Measurements from ENCODE around the gene KANSL1.
A peak's percentile ranks its signal among the peaks of the same experiment; 100 is the strongest.

The KANSL1 gene

DNA sequence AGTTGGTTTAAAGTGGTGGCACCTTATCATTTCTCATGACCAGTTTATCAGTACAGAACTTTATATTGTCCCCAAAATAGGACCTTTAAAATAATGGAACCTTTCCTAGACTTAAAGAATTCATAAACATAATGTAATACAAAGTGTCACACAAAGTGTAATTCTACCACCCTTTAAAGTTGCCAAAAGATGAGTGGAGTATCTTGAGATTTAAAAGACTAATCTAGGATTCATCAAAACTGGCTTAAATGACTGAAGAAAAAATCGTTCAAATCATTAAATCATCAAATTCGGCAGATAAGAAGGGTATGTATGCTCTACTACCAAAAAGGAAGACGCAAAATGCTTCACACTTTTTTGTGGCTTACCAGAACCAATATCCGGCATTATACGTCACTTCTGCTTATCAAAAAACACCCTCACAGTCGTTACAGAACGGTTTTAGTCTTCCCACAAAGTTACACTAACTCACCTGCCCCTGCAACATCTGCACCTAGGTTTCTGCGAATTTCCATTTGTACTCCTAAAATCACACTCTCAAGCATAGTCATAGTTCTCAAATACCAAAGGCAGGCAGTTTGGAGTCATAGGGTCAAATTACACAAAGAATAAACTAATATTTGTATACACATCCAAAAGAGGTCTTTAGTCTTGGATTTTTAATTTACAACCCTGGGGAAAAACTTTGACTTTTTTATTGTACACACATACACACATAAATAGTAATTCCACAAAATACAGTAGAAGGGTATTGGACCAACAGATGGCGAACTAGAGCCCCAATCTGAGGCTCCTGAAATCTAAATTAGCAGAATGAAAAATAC lies 1.4 kb upstream of the KANSL1 start:
- no peak for TF ChIP-seq EZH2phosphoT487 (conservative IDR thresholded peaks at IDR 0.05; ENCODE audit: low read length)
- TF ChIP-seq, protein P1, sequence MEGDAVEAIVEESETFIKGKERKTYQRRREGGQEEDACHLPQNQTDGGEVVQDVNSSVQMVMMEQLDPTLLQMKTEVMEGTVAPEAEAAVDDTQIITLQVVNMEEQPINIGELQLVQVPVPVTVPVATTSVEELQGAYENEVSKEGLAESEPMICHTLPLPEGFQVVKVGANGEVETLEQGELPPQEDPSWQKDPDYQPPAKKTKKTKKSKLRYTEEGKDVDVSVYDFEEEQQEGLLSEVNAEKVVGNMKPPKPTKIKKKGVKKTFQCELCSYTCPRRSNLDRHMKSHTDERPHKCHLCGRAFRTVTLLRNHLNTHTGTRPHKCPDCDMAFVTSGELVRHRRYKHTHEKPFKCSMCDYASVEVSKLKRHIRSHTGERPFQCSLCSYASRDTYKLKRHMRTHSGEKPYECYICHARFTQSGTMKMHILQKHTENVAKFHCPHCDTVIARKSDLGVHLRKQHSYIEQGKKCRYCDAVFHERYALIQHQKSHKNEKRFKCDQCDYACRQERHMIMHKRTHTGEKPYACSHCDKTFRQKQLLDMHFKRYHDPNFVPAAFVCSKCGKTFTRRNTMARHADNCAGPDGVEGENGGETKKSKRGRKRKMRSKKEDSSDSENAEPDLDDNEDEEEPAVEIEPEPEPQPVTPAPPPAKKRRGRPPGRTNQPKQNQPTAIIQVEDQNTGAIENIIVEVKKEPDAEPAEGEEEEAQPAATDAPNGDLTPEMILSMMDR (IDR thresholded peaks at IDR 0.05; ENCODE audit: insufficient read depth, low read length, poor library complexity, severe bottlenecking), result peak; percentile 94
- H3K9me2 ChIP-seq (replicated peaks; ENCODE audit: insufficient read depth, low read length), result no peaks in the 10 kb centered on the region
- no peaks in the 10 kb centered on the region for H3K27me3 ChIP-seq (ENCODE audit: low read length)
- H2AFZ ChIP-seq (ENCODE audit: low read depth, low read length, severe bottlenecking), result peak overlapping the region; percentile 15
- H3K27ac ChIP-seq (ENCODE audit: low read depth, low read length), result peak overlapping the region; percentile 89
- no peaks in the 10 kb centered on the region for H3K9me3 ChIP-seq (ENCODE audit: insufficient read depth, low read length)
- peak overlapping the region; percentile 69 for H3K4me2 ChIP-seq (ENCODE audit: low read depth, low read length, poor library complexity, severe bottlenecking)
- peak overlapping the region; percentile 94 for H3K9ac ChIP-seq (ENCODE audit: low read length)
- H3K4me3 ChIP-seq (ENCODE audit: insufficient read depth, low read length, poor library complexity, severe bottlenecking), result peak overlapping the region; percentile 84
- peaks cover 66% of the 10 kb centered on the region for H3K79me2 ChIP-seq (ENCODE audit: insufficient read depth, low read length)
- no peaks in the 10 kb centered on the region for H3K36me3 ChIP-seq (ENCODE audit: low read length)
- H3F3A ChIP-seq (ENCODE audit: insufficient read depth), result peaks cover 32% of the 10 kb centered on the region
- peaks cover 17% of the 10 kb centered on the region for H4K20me1 ChIP-seq (ENCODE audit: low read depth, low read length)

DNA sequence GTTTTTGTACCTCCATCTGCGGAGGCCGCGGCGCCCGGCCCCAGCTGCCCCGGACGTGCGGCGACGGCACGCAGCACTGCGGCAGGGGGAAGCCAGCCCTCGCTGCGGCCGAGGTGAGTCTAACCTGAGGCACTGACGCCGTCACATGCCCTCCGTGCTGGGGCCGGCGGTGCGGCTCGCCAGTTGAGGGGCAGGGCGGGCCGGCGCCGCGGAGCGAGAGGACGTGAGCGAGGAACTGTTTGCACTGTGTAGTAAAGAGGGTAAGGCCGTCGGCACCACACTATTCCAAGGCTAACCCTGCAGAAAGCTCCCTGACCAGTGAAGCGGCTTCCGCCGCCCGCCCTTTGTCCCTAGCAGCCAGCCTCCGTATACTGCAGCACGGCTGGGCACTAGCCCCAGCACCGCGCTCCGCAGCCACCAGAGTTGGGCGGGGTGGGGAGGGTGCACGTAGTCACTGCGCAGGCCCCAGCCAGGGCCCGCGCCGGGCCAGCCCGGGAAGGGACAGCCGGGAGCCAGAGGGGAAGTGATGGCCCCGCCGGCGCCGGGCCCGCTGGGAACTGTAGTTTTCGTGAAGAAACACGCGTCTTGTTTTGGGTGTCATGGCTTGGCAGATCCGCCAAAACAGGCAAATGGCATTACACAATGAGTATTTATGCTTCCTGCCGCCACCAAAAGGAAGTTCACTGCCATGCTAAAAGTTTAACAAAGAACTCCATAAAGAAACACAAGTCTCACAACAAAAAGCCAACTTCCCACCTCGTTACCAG lies 580 bp upstream of the KANSL1 start:
- H3K4me2 ChIP-seq (ENCODE audit: low read depth, low read length, poor library complexity, severe bottlenecking), result peak overlapping the region; percentile 69
- H3K36me3 ChIP-seq (ENCODE audit: low read length), result no peaks in the 10 kb centered on the region
- H3K79me2 ChIP-seq (ENCODE audit: insufficient read depth, low read length), result peaks cover 67% of the 10 kb centered on the region
- no peaks in the 10 kb centered on the region for H3K9me3 ChIP-seq (ENCODE audit: insufficient read depth, low read length)
- H3K27me3 ChIP-seq (ENCODE audit: low read length), result no peaks in the 10 kb centered on the region
- TF ChIP-seq EZH2phosphoT487 (conservative IDR thresholded peaks at IDR 0.05; ENCODE audit: low read length), result no peak
- TF ChIP-seq, protein P1 (IDR thresholded peaks at IDR 0.05; ENCODE audit: insufficient read depth, low read length, poor library complexity, severe bottlenecking), result no peak
- no peaks in the 10 kb centered on the region for H3K9me2 ChIP-seq (replicated peaks; ENCODE audit: insufficient read depth, low read length)
- peak overlapping the region; percentile 15 for H2AFZ ChIP-seq (ENCODE audit: low read depth, low read length, severe bottlenecking)
- H3K4me3 ChIP-seq (ENCODE audit: insufficient read depth, low read length, poor library complexity, severe bottlenecking), result peak overlapping the region; percentile 84
- peak overlapping the region; percentile 89 for H3K27ac ChIP-seq (ENCODE audit: low read depth, low read length)
- H3K9ac ChIP-seq (ENCODE audit: low read length), result peak overlapping the region; percentile 94
- peaks cover 17% of the 10 kb centered on the region for H4K20me1 ChIP-seq (ENCODE audit: low read depth, low read length)
- H3F3A ChIP-seq (ENCODE audit: insufficient read depth), result peaks cover 32% of the 10 kb centered on the region

DNA sequence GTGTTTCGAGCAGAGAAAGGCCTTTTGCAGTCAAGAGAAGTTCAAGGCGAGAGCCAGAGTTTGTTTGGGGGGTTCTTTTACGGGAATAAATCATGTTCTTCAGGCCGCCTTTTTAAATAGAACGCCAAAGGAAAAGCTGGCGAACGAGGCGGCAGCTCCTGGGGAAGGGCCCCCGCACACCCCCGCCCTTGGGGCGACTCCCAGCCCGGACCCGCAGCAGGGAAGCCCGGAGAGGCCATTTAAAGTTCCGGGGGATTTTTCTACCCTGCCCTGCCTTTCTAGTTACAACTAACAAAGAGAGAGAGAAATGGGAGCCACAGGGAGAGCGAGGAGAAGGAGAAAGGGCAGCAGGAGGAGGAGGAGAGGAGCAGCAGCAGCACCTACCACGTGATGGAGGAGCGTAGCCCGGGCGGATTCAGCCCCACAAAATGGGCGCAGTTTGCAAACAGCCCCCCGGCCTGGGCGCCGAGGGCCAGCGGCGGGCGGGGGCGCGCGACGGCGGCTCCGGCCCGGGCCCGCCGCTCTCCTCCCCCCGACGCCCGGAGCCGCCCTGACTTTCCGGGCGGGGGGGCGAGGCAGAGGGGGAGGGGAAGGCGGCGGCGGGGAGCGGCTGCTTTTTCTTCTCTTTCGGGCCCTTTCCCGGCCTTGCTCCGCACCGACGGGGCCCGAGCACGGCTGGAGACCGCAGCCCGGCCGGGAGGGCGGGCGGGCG lies 634 bp downstream of the KANSL1 start:
- Histone ChIP-seq H3K9me2 (replicated peaks; ENCODE audit: insufficient read depth, low read length) (no peaks in the 10 kb centered on the region), H2AFZ (ENCODE audit: low read depth, low read length, severe bottlenecking) (peak overlapping the region; percentile 78), H3K27me3 (ENCODE audit: low read length) (no peaks in the 10 kb centered on the region), H3K9ac (ENCODE audit: low read length) (peak overlapping the region; percentile 94), H3K79me2 (ENCODE audit: insufficient read depth, low read length) (peaks cover 68% of the 10 kb centered on the region), H3K36me3 (ENCODE audit: low read length) (no peaks in the 10 kb centered on the region), H3K9me3 (ENCODE audit: insufficient read depth, low read length) (no peaks in the 10 kb centered on the region), H3K4me2 (ENCODE audit: low read depth, low read length, poor library complexity, severe bottlenecking) (peak overlapping the region; percentile 89), H3K27ac (ENCODE audit: low read depth, low read length) (peak overlapping the region; percentile 87), H3F3A (ENCODE audit: insufficient read depth) (peaks cover 33% of the 10 kb centered on the region), H3K4me3 (ENCODE audit: insufficient read depth, low read length, poor library complexity, severe bottlenecking) (peak overlapping the region; percentile 89), H4K20me1 (ENCODE audit: low read depth, low read length) (peaks cover 24% of the 10 kb centered on the region)
- TF ChIP-seq, protein P1 (IDR thresholded peaks at IDR 0.05; ENCODE audit: insufficient read depth, low read length, poor library complexity, severe bottlenecking), result no peak
- no peak for TF ChIP-seq EZH2phosphoT487 (conservative IDR thresholded peaks at IDR 0.05; ENCODE audit: low read length)

Measured in SU-DHL-6 (cell line).